AG04449 (cell line): ENCODE measurements around the gene ZDHHC1.

Experiments used
- CTCF ChIA-PET: fragments of 350-600 bp; formaldehyde crosslinking; extraction: SDS; loops from one replicate; lab custom pipeline; 2021; ENCODE audit warnings: antibody characterized with exemption; lab: Yijun Ruan, JAX
- POLR2A ChIA-PET: fragments of 400-600, 350-600 bp; formaldehyde crosslinking; extraction: SDS; loops from one replicate; lab custom pipeline; 2020; ENCODE audit warnings: antibody characterized with exemption, inconsistent platforms; lab: Yijun Ruan, JAX
- DNase-seq: peaks from one replicate; pipeline ENCODE4 v3.0.0-alpha.2; 2010; ENCODE audit warnings: low read depth, low spot score
- H3K4me3 ChIP-seq: 2 replicates; pipeline ENCODE4 v1.5.1; 2011; ENCODE audit warnings: low read depth, mild to moderate bottlenecking, control low read depth, low read length
- CTCF ChIP-seq: IDR thresholded peaks from one replicate; pipeline ENCODE4 v1.5.1; 2011; ENCODE audit warnings: mild to moderate bottlenecking, moderate library complexity, low read length, control low read depth, inconsistent platforms; ENCODE audit not compliant: insufficient read depth; ENCODE audit errors: missing control alignments

The ZDHHC1 gene

GRCh38 chr16:67411339-67411738 is 4.9 kb downstream of the ZDHHC1 start:
- DNase-seq = no peak
- no peak overlapping the region for H3K4me3 ChIP-seq
- ChIA-PET CTCF (interaction anchor here (5.0 kb wide), 1 partner anchor 16 kb away, joined by 43 read pairs; no protein-coding TSS in a partner anchor), POLR2A (no interaction called here)
- TF ChIP-seq CTCF = no peak

GRCh38 chr16:67409631-67410030 is 6.6 kb downstream of the ZDHHC1 start:
- H3K4me3 ChIP-seq = no peak overlapping the region
- ChIA-PET POLR2A (no interaction called here), CTCF (interaction anchor here (1.2 kb wide), 1 partner anchor 12 kb away, joined by 3 read pairs; no protein-coding TSS in a partner anchor)
- TF ChIP-seq CTCF = no peak
- no peak for DNase-seq

- no peak for DNase-seq
- ChIA-PET CTCF (interaction anchor here (1.0 to 5.4 kb wide), 7 partner anchors 9 to 147 kb away, joined by 3 to 38 read pairs (median 4); partner anchors contain the start of genes TPPP3 and ZDHHC1), POLR2A (no interaction called here)
- TF ChIP-seq CTCF = no peak
- no peak overlapping the region for H3K4me3 ChIP-seq
Measured at GRCh38 chr16:67407788-67408452, 8.4 kb downstream of the ZDHHC1 start.

- ChIA-PET CTCF (interaction anchor here (1.0 to 5.4 kb wide), 6 partner anchors 8 to 147 kb away, joined by 3 to 38 read pairs (median 6); partner anchors contain the start of genes TPPP3 and ZDHHC1), POLR2A (no interaction called here)
- no peak overlapping the region for H3K4me3 ChIP-seq
- no peak for TF ChIP-seq CTCF
- no peak for DNase-seq
Measured at GRCh38 chr16:67407176-67407787, 9.0 kb downstream of the ZDHHC1 start.

GRCh38 chr16:67406111-67406971 is 9.9 kb downstream of the ZDHHC1 start:
- no peak overlapping the region for H3K4me3 ChIP-seq
- CTCF ChIA-PET = interaction anchor here (4.6 to 5.4 kb wide), 2 partner anchors 11 to 20 kb away, joined by 32 to 38 read pairs; partner anchors contain the start of gene ZDHHC1
- POLR2A ChIA-PET = no interaction called here
- peak; percentile 47 for DNase-seq
- no peak for TF ChIP-seq CTCF
